Activated CD4-positive, alpha-beta memory T cell treated with anti-CD3 and anti-CD28 coated beads for 36 hours (primary cell): ENCODE results near the gene NFKBIE. TPM values are rescaled to one million over a fixed set of nuclear protein-coding genes. Genes with fewer than 3 reads are reported as not detected.

ENCODE experiments used
- CTCF ChIA-PET: fragments of 350-600 bp; sonication (Branson Sonifier 250); formaldehyde crosslinking; loops from one replicate; lab custom pipeline; 2021; ENCODE audit warnings: antibody characterized with exemption, inconsistent platforms; lab: Charles Lee
- POLR2A ChIA-PET: fragments of 350-600 bp; sonication (Branson Sonifier 250); formaldehyde crosslinking; loops from one replicate; lab custom pipeline; 2021; ENCODE audit warnings: antibody characterized with exemption; lab: Charles Lee
- DNase-seq: peaks from one replicate; pipeline ENCODE4 v3.0.0-alpha.2; 2020
- H3K27ac Mint-ChIP-seq: one replicate; pipeline ENCODE4 v1.8.0; 2021; ENCODE audit warnings: mixed read lengths
- H3K27me3 Mint-ChIP-seq: one replicate; pipeline ENCODE4 v1.8.0; 2021; ENCODE audit warnings: mixed read lengths
- H3K36me3 Mint-ChIP-seq: one replicate; pipeline ENCODE4 v1.8.0; 2021; ENCODE audit warnings: mixed read lengths
- H3K4me1 Mint-ChIP-seq: one replicate; pipeline ENCODE4 v1.8.0; 2021; ENCODE audit warnings: low read depth, mixed read lengths
- H3K4me3 Mint-ChIP-seq: one replicate; pipeline ENCODE4 v1.8.0; 2021; ENCODE audit warnings: mild to moderate bottlenecking, mixed read lengths
- H3K9me3 Mint-ChIP-seq: one replicate; pipeline ENCODE4 v1.8.0; 2021; ENCODE audit warnings: mixed read lengths
- intact Hi-C: fragments of 100-400 bp; cut with micrococcal nuclease; formaldehyde crosslinking; loops from one replicate; pipeline ENCODE4 v1.15.1; 2023
- total RNA-seq, 2 experiments: library from RNA; stranded (reverse); gene quantifications; one replicate each; pipeline ENCODE4 v1.2.3, GENCODE V29; 2021

NFKBIE gene
- total RNA-seq, 2 experiments from 2014 or later = 24.7 to 25.1 TPM

DNA sequence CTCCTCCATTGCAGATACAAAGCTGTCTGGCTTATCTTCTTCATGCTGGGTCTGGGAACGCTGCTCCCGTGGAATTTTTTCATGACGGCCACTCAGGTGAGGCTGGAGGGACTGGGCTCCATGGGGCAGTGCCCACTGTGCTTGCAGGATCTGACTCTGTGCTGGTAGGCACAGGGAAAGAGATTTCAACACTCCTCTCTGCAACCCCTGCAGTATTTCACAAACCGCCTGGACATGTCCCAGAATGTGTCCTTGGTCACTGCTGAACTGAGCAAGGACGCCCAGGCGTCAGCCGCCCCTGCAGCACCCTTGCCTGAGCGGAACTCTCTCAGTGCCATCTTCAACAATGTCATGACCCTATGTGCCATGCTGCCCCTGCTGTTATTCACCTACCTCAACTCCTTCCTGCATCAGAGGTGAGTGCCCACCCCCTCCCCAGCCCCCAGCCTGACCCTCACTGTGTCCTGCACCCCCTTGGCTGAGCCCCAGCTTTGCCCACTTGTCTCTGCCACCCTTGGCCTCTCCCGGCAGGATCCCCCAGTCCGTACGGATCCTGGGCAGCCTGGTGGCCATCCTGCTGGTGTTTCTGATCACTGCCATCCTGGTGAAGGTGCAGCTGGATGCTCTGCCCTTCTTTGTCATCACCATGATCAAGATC, 35.8 kb downstream of the NFKBIE start:
- Mint-ChIP-seq H3K27me3 (no peaks in the 10 kb centered on the region), H3K4me3 (no peak overlapping the region), H3K27ac (no peak overlapping the region), H3K4me1 (peaks cover 8% of the 10 kb centered on the region), H3K9me3 (no peaks in the 10 kb centered on the region), H3K36me3 (peaks cover 48% of the 10 kb centered on the region)
- no peak for DNase-seq
- POLR2A ChIA-PET = no interaction called here
- intact Hi-C loops = no loop called here
- CTCF ChIA-PET = interaction anchor here (0.7 kb wide), 1 partner anchor 76 kb away, joined by 3 read pairs; no protein-coding TSS in a partner anchor

DNA sequence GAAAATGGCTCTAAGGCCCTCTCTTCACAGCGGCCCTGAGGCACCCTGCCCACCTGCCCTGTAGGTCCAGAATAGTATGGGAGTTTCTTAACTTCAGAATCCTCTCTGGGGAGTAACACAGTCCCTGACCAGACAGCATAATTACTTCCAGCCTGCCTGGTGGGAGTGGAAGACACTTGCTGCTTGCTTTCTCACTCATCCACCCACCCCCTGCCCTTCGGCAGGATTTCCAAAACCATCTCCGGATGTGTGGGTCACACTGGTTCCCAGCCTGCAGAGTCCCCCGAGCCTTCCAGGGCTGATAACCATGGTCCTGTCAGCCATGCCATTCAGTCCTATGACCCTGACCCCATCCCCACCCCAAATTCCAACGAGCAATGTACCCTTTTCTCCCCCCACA, 36.5 kb downstream of the NFKBIE start:
- intact Hi-C loops = no loop called here
- Mint-ChIP-seq H3K4me1 (peaks cover 12% of the 10 kb centered on the region), H3K4me3 (no peak overlapping the region), H3K9me3 (no peaks in the 10 kb centered on the region), H3K27me3 (no peaks in the 10 kb centered on the region), H3K27ac (no peak overlapping the region), H3K36me3 (peaks cover 48% of the 10 kb centered on the region)
- CTCF ChIA-PET = no interaction called here
- POLR2A ChIA-PET = interaction anchor here (1.1 kb wide), 1 partner anchor 19 kb away, joined by 3 read pairs; no protein-coding TSS in a partner anchor
- no peak for DNase-seq

DNA sequence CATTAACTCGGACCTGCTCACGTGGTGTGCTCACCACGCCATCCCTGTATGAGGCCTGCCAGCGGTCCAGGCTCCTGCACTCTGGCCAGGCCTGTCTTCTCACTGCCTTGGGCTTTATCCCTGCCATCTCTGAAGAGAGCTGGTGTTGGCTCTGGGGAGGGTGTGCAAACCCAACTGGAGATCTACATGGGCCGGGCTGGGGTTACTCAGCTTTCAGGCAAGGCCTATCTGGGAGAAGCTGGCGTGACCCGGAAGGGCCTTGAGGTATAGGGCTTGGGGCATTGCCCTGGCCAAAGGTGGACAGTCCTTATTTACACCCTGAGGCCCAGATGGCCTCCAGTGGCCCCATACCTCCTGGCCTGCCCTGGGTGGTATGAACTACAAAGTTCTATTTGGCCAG, 36.9 kb downstream of the NFKBIE start:
- CTCF ChIA-PET = no interaction called here
- Mint-ChIP-seq H3K9me3 (no peaks in the 10 kb centered on the region), H3K27ac (no peak overlapping the region), H3K27me3 (no peaks in the 10 kb centered on the region), H3K4me3 (no peak overlapping the region), H3K36me3 (peaks cover 44% of the 10 kb centered on the region), H3K4me1 (peaks cover 12% of the 10 kb centered on the region)
- DNase-seq = no peak
- POLR2A ChIA-PET = interaction anchor here (1.1 kb wide), 1 partner anchor 19 kb away, joined by 3 read pairs; no protein-coding TSS in a partner anchor
- intact Hi-C loops = no loop called here

DNA sequence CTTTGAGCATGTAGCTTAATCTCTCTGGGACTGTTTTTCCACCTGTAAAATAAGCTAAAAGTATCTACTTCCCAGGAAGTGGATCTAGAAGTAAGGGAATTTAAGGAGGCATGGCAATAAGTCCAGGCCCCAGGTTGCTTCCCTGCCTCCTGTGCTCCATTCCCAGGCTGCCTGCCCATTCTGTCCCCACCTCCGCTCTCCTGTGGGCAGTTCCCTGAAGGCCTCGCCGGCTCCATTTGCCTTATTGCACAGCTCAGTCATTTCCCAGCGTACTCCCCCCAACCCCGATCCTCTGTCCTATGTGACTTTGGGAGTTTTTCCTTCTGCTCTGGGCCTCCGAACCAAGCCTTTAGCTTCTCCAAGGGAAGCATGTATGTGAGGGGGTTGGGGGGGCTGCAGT, 37.3 kb downstream of the NFKBIE start:
- no peak for DNase-seq
- Mint-ChIP-seq H3K4me3 (no peak overlapping the region), H3K36me3 (peaks cover 44% of the 10 kb centered on the region), H3K4me1 (peaks cover 13% of the 10 kb centered on the region), H3K27me3 (no peaks in the 10 kb centered on the region), H3K27ac (no peak overlapping the region), H3K9me3 (no peaks in the 10 kb centered on the region)
- POLR2A ChIA-PET = interaction anchor here (1.1 kb wide), 1 partner anchor 20 kb away, joined by 3 read pairs; no protein-coding TSS in a partner anchor
- intact Hi-C loops = no loop called here
- CTCF ChIA-PET = no interaction called here

DNA sequence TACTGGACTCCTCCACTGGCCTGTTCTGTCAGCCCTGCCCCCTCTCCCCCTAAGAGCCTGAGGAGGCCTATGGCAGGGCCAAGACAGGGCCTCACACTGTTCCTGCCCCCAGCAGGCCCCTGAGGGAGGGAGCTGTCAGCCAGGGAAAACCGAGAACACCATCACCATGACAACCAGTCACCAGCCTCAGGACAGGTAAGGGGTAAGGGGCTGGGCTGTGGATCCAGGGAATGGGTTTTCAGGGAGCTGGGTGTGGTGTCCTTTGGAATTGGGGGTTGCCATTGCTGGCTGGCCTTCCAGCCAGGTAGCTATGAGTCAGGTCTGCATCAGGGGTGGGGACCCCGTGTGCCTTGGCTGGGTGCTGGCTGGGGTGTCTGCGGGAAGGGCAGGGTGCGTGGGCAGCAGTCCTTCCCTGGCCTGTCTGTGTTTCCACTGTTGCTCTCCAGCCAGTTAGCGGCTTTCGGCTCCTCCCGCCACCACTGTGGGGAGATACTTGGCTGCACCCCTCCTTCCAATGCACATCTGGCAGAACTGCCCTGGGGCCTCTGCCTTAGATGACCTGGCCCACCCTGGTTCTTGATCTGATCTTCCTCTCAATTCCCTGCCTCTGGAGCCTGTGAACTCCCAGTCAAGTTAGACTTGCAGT, 38.1 kb downstream of the NFKBIE start:
- DNase-seq = no peak
- no peak overlapping the region for H3K4me3 Mint-ChIP-seq
- H3K9me3 Mint-ChIP-seq = no peaks in the 10 kb centered on the region
- CTCF ChIA-PET = no interaction called here
- POLR2A ChIA-PET = interaction anchor here (0.9 to 1.2 kb wide), 2 partner anchors 10 to 15 kb away, joined by 3 to 4 read pairs; no protein-coding TSS in a partner anchor
- peaks cover 20% of the 10 kb centered on the region for H3K4me1 Mint-ChIP-seq
- no peaks in the 10 kb centered on the region for H3K27me3 Mint-ChIP-seq
- no peak overlapping the region for H3K27ac Mint-ChIP-seq
- peaks cover 41% of the 10 kb centered on the region for H3K36me3 Mint-ChIP-seq
- intact Hi-C loops = no loop called here

DNA sequence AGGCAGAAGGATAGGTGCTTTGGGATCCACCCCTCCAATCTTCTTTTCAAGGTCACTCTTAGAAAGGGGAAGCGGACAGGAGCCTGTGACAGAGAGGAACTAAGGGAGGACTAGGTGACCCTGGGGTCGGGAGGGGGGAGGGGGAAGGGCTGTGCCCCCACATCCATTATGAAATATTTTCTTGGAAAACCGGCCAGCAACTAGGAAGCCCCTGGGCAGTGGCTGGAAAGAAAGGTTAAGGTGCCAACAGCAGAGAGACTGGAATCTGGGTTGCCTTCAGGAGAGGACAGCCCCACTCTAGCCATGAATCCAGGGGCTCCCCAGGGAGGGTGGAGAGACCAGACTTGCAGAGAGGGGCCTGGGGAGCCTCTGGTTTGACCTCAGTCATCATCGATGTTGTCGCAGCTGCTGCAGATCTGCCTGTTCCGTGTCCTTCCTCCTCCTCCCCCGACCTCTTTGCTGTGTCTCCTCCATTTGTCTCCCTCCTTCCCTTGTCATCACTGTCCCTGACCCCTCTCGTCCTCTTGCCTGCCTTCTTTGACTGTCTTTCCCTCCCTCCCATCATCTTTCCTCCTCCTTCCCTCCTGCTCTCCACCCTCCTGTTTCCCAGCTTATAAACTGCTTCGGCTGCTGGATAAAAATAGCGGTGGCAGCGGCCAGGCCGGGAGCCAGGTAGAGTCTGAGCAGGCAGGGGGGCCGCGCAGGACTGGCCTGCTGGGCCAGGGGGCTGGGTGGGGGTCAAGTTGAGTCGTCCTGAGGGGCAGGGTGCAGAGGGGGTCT, 38.8 kb downstream of the NFKBIE start:
- Mint-ChIP-seq H3K4me3 (no peak overlapping the region), H3K4me1 (peaks cover 25% of the 10 kb centered on the region), H3K36me3 (peaks cover 36% of the 10 kb centered on the region), H3K9me3 (no peaks in the 10 kb centered on the region), H3K27ac (no peak overlapping the region), H3K27me3 (no peaks in the 10 kb centered on the region)
- no peak for DNase-seq
- ChIA-PET POLR2A (interaction anchor here (0.9 to 1.2 kb wide), 2 partner anchors 10 to 16 kb away, joined by 3 to 4 read pairs; no protein-coding TSS in a partner anchor), CTCF (interaction anchor here (1.0 to 3.7 kb wide), 2 partner anchors 9 to 53 kb away, joined by 3 to 31 read pairs; no protein-coding TSS in a partner anchor)
- intact Hi-C loops = no loop called here

DNA sequence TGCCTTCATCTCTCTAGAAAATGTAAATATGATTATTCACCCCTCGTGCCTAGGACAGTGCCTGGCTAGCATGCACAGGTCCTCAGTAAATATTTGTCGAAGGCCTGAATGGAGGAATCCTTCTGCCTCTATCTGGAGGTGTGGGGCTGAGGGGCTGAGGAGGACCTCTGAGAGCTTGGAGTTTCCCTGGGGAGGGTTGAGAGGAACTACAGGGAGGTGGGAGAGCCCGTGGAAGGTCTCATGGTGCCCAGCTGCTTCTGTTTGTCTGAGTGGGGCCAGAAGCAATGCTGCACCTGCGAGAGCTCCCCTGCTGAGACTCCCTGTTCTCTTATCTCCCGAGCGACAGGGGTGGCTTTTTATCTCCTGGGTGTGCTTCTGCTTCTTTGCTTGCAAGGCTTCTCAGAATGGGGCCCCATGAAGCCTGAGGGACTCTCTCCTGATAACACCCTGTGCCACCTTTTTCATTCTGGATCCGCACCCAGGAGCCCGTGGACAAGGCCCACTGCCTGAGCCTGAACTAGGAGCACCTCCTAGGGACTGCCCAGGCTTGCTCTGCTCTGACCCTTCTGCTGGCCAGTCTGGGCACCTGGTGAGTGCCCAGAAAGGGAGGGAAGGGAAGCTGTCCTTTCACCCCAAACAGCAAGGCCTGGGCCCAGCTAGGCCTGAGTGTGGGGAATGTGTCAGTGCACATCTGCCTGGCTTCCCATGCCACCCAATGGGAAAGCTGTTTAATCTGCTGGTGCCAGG, 39.6 kb downstream of the NFKBIE start:
- peak overlapping the region; percentile 29 for H3K4me3 Mint-ChIP-seq

DNA sequence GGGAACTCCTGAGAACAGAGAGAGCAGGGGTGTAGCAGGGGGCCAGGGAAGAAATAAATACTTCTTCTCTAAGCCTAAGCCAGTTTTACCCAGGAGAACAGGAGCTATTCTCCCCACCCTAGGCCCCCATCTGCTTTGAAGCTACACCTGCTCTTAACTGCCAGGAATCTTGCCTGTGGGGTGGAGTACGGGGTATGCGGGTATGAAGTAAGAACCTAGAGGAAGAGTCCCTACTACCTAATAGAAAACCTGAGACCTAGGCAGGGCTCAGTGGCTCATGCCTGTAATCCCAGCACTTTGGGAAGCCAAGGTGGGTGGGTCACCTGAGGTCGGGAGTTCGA, 40.4 kb downstream of the NFKBIE start:
- Mint-ChIP-seq H3K27me3 (no peaks in the 10 kb centered on the region), H3K4me1 (peaks cover 31% of the 10 kb centered on the region), H3K4me3 (peak overlapping the region; percentile 88), H3K36me3 (peaks cover 25% of the 10 kb centered on the region), H3K27ac (no peak overlapping the region), H3K9me3 (no peaks in the 10 kb centered on the region)
- ChIA-PET CTCF (interaction anchor here (0.9 to 4.0 kb wide), 17 partner anchors 8 to 113 kb away, joined by 3 to 31 read pairs (median 4); partner anchors contain the start of genes AARS2, HSP90AB1, SLC35B2 and TMEM151B), POLR2A (interaction anchor here (1.2 to 5.1 kb wide), 5 partner anchors 10 to 32 kb away, joined by 6 to 93 read pairs (median 12); partner anchors contain the start of genes HSP90AB1 and SLC35B2)
- DNase-seq = no peak
- intact Hi-C loops = loop anchor here (1.0 to 5.0 kb wide), 4 partner anchors 12 to 98 kb away; partner anchors contain the start of genes MRPL14 and TMEM63B

More for the DNA sequence above, 39.6 kb downstream of the NFKBIE start:
- DNase-seq = no peak
- H3K9me3 Mint-ChIP-seq = no peaks in the 10 kb centered on the region
- POLR2A ChIA-PET = interaction anchor here (1.4 to 5.1 kb wide), 3 partner anchors 12 to 29 kb away, joined by 6 to 93 read pairs (median 12); partner anchors contain the start of gene HSP90AB1
- H3K36me3 Mint-ChIP-seq = peaks cover 29% of the 10 kb centered on the region
- CTCF ChIA-PET = interaction anchor here (1.0 to 4.0 kb wide), 6 partner anchors 10 to 79 kb away, joined by 3 to 31 read pairs (median 4); no protein-coding TSS in a partner anchor
- intact Hi-C loops = no loop called here
- no peaks in the 10 kb centered on the region for H3K27me3 Mint-ChIP-seq
- H3K4me1 Mint-ChIP-seq = peaks cover 31% of the 10 kb centered on the region
- no peak overlapping the region for H3K27ac Mint-ChIP-seq

DNA sequence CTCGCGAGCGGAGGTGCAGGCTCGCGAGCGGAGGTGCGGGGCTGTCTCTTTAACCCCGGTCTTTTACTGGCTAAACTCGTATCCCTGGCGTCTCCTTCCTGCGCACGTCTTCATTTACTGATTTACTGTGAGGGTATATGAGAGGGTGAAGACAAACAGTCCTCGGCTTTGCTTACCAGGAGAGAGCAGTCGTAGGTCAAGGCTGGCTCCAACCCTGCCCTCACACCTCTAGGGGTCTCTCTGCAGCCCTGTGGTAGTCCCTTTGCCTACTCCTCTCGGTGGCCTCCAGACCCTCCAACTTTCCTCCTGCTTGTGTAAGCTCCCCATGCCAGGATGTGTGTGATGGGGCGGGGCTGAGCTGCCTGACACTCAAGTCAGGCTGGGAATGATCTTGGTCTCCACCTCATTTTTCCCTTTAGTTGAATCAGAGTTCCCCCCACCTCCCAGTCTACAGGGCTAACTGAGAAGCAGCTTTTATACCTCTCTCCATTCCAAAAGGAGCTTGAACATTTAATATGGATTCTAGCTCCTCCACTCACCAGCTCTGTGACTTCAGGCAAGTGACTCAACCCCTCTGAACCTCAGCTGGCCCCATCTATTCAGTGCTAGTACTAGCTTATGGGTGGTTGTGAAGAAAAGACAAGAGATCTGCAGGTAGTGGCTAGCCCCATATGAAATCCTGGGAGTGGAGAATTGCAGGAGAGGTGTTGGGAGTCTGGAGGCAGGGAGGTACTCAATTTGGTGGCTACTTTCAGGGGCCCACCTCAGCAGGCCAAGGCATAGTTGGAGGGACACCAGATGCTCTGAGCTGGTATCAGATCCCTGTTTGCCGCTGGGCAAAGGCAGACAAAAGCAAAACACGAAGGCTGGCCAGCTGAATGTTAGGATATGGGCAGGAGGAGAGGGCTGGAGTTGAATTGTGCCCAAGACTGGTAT, 41.1 kb downstream of the NFKBIE start:
- Mint-ChIP-seq H3K4me1 (peaks cover 31% of the 10 kb centered on the region), H3K27ac (peak overlapping the region; percentile 64), H3K9me3 (no peaks in the 10 kb centered on the region), H3K4me3 (peak overlapping the region; percentile 88), H3K36me3 (peaks cover 21% of the 10 kb centered on the region), H3K27me3 (no peaks in the 10 kb centered on the region)
- intact Hi-C loops = loop anchor here (1.0 to 5.0 kb wide), 4 partner anchors 13 to 97 kb away; partner anchors contain the start of genes MRPL14 and TMEM63B
- POLR2A ChIA-PET = interaction anchor here (1.0 to 5.1 kb wide), 6 partner anchors 11 to 38 kb away, joined by 4 to 93 read pairs (median 9); partner anchors contain the start of genes HSP90AB1 and SLC35B2
- CTCF ChIA-PET = interaction anchor here (0.6 to 4.0 kb wide), 21 partner anchors 9 to 159 kb away, joined by 3 to 31 read pairs (median 4); partner anchors contain the start of genes AARS2, HSP90AB1, SLC35B2 and TMEM151B
- peak; percentile 41 for DNase-seq
